ENCODE results near the gene MROH7.

Gene MROH7

DNA sequence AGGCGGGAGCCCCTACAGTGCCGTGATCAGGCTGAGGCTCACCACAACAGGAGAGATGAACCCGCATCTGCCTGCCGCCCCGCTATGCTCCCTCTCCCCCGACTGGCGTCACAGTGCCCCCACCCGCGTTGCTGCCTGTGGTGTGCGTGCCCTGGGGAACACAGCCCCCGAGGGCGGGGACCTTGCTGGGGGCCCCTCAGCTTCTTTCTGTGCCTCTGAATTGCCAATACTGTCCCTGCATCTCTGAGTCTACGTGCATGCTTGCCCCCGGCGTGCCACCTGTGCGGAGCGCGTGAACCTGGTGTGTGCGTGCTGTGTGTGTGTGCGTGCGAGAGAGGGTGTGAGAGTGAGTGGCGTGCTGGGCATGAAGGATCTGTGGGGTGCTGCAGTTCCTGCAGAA is 112.5 kb downstream of the MROH7 start:
- DNase-seq, result no peak
- intact Hi-C loops (cut with DNase I), result no loop called here

DNA sequence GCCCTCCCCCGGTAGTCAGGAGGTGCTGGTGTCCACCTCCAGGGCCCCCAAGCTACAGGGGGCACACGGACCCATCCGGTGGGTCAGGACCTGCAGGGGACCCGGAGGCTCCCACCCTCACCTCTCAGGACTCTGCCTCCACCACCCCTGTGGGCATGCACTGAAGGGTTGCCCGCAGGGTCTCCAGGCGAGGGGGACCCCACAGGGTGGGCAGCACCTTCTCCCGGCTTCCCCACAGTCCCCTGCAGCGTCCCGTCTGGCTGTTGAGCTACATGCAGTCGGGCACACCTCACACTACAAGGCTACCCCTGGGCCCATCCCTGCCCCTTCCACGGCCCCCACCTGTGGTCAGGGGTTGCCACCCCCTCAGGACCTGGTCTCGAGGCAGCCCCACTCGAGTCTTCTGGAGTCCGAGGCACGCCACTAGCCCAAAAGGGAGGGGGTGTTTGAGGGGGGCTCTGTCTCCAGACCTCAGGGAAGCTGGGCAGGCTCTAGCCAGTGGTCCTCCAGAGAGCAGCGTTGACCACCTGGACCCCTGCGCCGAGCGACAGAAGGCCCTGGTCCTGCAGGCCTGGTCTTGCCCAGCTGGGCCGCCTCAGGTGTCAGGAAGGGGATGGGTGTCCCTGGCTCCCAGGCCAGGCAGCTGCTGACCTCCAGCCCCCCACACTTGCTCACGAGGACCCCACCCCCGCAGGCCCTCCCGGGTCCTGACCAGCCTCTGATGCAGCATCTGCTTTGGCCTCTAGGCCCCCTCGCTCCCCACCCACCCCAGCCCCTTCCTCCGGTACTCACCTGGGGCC is 113.1 kb downstream of the MROH7 start:
- intact Hi-C loops (cut with DNase I), result no loop called here

DNA sequence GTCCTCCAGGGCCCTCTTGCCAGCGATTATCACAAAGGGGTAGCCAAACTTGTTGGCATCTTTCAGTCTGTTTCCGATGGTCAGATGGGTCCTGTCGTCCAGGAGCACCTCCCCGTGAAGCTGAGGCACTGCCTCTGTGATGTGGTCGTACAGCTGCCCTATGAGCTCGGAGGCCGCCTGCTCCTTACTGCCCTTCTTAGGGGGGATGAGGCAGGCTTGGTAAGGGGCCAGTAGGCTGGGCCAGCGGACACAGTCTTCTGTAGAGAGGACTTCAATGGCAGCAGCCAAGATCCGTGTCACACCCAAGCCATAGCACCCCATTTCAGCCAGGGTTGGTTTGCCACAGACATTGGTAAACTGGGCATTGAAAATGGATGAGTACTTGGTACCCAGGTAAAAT is 116.2 kb downstream of the MROH7 start:
- no peak for DNase-seq
- intact Hi-C loops (cut with DNase I), result no loop called here

More for the DNA sequence above, 113.1 kb downstream of the MROH7 start:
- no peak for DNase-seq

DNA sequence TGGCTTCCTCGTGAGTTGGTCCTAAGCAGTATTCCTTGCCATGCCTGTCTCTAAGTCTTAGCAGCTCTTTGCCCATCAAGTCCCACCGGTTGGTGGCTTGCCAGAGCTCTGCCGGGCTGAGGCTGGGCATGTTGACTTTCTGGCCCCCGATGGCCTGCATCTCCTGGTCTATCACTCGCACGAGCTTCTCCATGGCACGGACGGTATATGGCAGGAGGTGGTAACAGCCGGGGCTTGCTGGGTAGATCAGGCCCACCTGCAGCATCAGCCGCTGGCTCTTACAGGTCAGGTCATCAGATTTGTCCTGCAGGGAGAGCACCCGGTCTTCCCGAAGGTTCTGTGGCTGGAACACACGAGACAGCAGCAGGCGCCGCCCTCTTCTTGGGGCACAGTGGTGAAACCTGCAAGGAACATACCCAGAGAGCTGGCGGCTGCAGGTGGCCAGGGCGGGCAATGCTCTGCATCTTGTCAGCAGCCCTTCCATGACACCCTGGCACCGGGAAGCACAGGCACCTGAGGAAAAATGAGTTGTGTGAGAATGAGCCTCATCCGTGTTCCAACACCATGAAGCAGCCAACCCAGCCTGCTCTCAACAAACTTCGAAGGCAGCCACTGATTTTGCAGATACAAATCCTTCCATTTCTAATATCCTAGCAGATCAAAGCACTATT is 117.2 kb downstream of the MROH7 start:
- intact Hi-C loops (cut with DNase I), result no loop called here

More for the DNA sequence above, 117.2 kb downstream of the MROH7 start:
- no peak for DNase-seq
